ENCODE measurements around the gene ABCG1. TPM values are rescaled to one million over a fixed set of nuclear protein-coding genes. Genes with fewer than 3 reads are reported as not detected.

The ABCG1 gene
- total and polyA plus RNA-seq, 2 of the 4 experiments (the other 2 are of a cell fraction): 0.19 to 0.36 TPM

DNA sequence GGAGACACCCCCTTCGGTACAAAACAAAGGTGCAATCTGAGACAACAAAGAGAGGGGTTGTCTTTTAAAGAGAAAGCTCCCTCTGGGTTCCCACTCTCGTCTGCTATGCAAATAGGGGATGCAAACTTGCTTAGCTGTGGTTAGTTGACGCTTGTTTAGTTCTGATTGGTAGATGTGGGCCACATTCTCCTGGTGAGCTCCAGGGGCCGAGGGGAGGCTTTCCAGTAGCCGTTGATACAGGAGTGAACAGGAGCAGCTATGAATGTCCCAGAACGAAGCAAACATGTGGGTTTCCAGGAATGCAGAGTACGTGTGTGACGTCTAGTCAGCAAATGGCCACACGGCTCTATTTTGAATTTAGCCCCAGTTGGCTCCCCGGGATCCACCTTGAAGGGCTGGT lies 117.1 kb downstream of the ABCG1 start:
- Histone ChIP-seq H3K4ac (ENCODE audit: low read depth, low read length) (no peak overlapping the region), H4K8ac (ENCODE audit: low read depth in 2 of 2, low read length in 2 of 2) (no peak overlapping the region), H3K9me3 (ENCODE audit: control insufficient read depth, insufficient read depth, low read length) (no peaks in the 10 kb centered on the region; the same call in 1 of the 2 replicates), H3K56ac (ENCODE audit: extremely low read depth, insufficient read depth, low read length) (no peak overlapping the region), H2AK5ac (ENCODE audit: low read depth, low read length) (no peak overlapping the region), H4K5ac (ENCODE audit: low read depth, low read length) (no peak overlapping the region), H2BK5ac (ENCODE audit: low read depth, low read length, poor library complexity, severe bottlenecking) (no peak overlapping the region), H3K23ac (ENCODE audit: low read depth, low read length) (no peak overlapping the region), H3K9ac (ENCODE audit: low read depth, low read length) (no peak overlapping the region), H2BK15ac (ENCODE audit: low read depth, low read length) (no peak overlapping the region), H2BK120ac (ENCODE audit: low read depth, low read length) (no peak overlapping the region), H3K14ac (replicated peaks; ENCODE audit: low read depth, low read length) (no peak overlapping the region), H4K20me1 (ENCODE audit: insufficient read depth, low read length) (no peaks in the 10 kb centered on the region), H2AFZ (replicated peaks; ENCODE audit: low read length, poor library complexity) (no peak overlapping the region), H3K4me3 (ENCODE audit: insufficient read depth, low read depth, low read length) (no peak overlapping the region), H4K91ac (ENCODE audit: insufficient read depth, low read depth, low read length) (no peak overlapping the region), H2AK9ac (replicated peaks; ENCODE audit: low read depth, low read length, poor library complexity) (no peak overlapping the region), H3K36me3 (ENCODE audit: control insufficient read depth, insufficient read depth, low read length) (no peaks in the 10 kb centered on the region), H3K4me1 (ENCODE audit: control insufficient read depth, insufficient read depth, low read length) (no peaks in the 10 kb centered on the region; the same call in 1 of the 2 replicates), H3K27me3 (ENCODE audit: control insufficient read depth, insufficient read depth, low read length) (peaks cover 19% of the 10 kb centered on the region; the same call in 1 of the 2 replicates), H3K4me2 (ENCODE audit: low read depth, low read length) (peak overlapping the region; percentile 1), H3K9me1 (ENCODE audit: insufficient read depth, low read length) (no peaks in the 10 kb centered on the region), H3K79me1 (ENCODE audit: low read depth in 1 of 2, low read length in 2 of 2) (no peaks in the 10 kb centered on the region), H3K27ac (ENCODE audit: insufficient read depth, low read length) (no peak overlapping the region), H3K18ac (ENCODE audit: low read depth, low read length) (no peak overlapping the region), H2BK20ac (ENCODE audit: low read depth, low read length) (no peak overlapping the region)
- intact Hi-C loops (cut with micrococcal nuclease) (no loop called here), in situ Hi-C loops (cut with MboI; ENCODE audit: low sequenced_read_pairs) (no loop called here), dilution Hi-C loops (cut with HindIII; ENCODE audit: low sequenced_read_pairs, unreplicated experiment) (no loop called here)
- ATAC-seq (ENCODE audit: low read depth) (no peak; the same call in 1 of the 2 replicates), DNase-seq (peak; percentile 19)
- ChIA-PET POLR2A (ENCODE audit: unreplicated experiment) (no interaction called here), CTCF (interaction anchor here (1.3 kb wide), 1 partner anchor 10 kb away, joined by 3 read pairs; no protein-coding TSS in a partner anchor)
- 0% methylated on average over 6 of the region's 10 CpGs; no CpG with 5 or more reads in 1 of the 2 experiments for WGBS, 2 experiments (ENCODE audit: extremely low coverage in 2 of 2, insufficient read length in 1 of 2)
- no peak for TF ChIP-seq MXI1 (IDR thresholded peaks at IDR 0.05; ENCODE audit: borderline replicate concordance, low read depth, low read length)
- no peak for TF ChIP-seq MAFK (IDR thresholded peaks at IDR 0.05; ENCODE audit: low read depth, low read length)
- TF ChIP-seq CHD1 (IDR thresholded peaks at IDR 0.05; ENCODE audit: low read depth, low read length): no peak
- TF ChIP-seq FOS (IDR thresholded peaks at IDR 0.05; ENCODE audit: low read depth, low read length): no peak
- no peak for TF ChIP-seq MAZ (IDR thresholded peaks at IDR 0.05; ENCODE audit: borderline replicate concordance, low read depth, low read length)
- no peak for TF ChIP-seq CEBPB (IDR thresholded peaks at IDR 0.05; ENCODE audit: low read depth, low read length)
- no peak for TF ChIP-seq RFX5 (IDR thresholded peaks at IDR 0.05; ENCODE audit: low read depth, low read length)
- TF ChIP-seq RCOR1 (IDR thresholded peaks at IDR 0.05; ENCODE audit: insufficient replicate concordance, low read length): no peak
- TF ChIP-seq, protein P1, sequence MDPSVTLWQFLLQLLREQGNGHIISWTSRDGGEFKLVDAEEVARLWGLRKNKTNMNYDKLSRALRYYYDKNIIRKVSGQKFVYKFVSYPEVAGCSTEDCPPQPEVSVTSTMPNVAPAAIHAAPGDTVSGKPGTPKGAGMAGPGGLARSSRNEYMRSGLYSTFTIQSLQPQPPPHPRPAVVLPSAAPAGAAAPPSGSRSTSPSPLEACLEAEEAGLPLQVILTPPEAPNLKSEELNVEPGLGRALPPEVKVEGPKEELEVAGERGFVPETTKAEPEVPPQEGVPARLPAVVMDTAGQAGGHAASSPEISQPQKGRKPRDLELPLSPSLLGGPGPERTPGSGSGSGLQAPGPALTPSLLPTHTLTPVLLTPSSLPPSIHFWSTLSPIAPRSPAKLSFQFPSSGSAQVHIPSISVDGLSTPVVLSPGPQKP (IDR thresholded peaks at IDR 0.05; ENCODE audit: borderline replicate concordance, low read depth, low read length): no peak
- TF ChIP-seq NFE2L2 (IDR thresholded peaks at IDR 0.05; ENCODE audit: low read depth, low read length): no peak
- TF ChIP-seq RAD21 (IDR thresholded peaks at IDR 0.05; ENCODE audit: low read length): no peak
- no peak for TF ChIP-seq BHLHE40 (IDR thresholded peaks at IDR 0.05; ENCODE audit: low read depth, low read length)
- no peak for TF ChIP-seq POLR2A (IDR thresholded peaks at IDR 0.05; ENCODE audit: low read depth, low read length)
- TF ChIP-seq, protein P2, sequence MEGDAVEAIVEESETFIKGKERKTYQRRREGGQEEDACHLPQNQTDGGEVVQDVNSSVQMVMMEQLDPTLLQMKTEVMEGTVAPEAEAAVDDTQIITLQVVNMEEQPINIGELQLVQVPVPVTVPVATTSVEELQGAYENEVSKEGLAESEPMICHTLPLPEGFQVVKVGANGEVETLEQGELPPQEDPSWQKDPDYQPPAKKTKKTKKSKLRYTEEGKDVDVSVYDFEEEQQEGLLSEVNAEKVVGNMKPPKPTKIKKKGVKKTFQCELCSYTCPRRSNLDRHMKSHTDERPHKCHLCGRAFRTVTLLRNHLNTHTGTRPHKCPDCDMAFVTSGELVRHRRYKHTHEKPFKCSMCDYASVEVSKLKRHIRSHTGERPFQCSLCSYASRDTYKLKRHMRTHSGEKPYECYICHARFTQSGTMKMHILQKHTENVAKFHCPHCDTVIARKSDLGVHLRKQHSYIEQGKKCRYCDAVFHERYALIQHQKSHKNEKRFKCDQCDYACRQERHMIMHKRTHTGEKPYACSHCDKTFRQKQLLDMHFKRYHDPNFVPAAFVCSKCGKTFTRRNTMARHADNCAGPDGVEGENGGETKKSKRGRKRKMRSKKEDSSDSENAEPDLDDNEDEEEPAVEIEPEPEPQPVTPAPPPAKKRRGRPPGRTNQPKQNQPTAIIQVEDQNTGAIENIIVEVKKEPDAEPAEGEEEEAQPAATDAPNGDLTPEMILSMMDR (conservative IDR thresholded peaks at IDR 0.05; ENCODE audit: low read depth, low read length): no peak
- TF ChIP-seq, protein P3, sequence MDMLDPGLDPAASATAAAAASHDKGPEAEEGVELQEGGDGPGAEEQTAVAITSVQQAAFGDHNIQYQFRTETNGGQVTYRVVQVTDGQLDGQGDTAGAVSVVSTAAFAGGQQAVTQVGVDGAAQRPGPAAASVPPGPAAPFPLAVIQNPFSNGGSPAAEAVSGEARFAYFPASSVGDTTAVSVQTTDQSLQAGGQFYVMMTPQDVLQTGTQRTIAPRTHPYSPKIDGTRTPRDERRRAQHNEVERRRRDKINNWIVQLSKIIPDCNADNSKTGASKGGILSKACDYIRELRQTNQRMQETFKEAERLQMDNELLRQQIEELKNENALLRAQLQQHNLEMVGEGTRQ (IDR thresholded peaks at IDR 0.05; ENCODE audit: low read depth, low read length): no peak
- TF ChIP-seq SMC3 (IDR thresholded peaks at IDR 0.05; ENCODE audit: low read depth, low read length): no peak
- BruUV-seq (replicated peaks): no TSS peak
